ENCODE data around the gene CUL9. TPM values are rescaled to one million over a fixed set of nuclear protein-coding genes. Genes with fewer than 3 reads are reported as not detected.

Gene CUL9
- polyA plus RNA-seq, 1 donor (not counting 4 experiments of a cell fraction or from before 2014, with no cell fraction given) = 21.6 TPM

GRCh38 chr6:43176423-43176786, 5.6 kb upstream of the CUL9 start:
- Histone ChIP-seq H3K27ac (ENCODE audit: control insufficient read depth, insufficient read depth, low read length) (no peak overlapping the region), H3K79me2 (ENCODE audit: control insufficient read depth, insufficient read depth, low read length) (peaks cover 36% of the 10 kb centered on the region), H2AFZ (ENCODE audit: control insufficient read depth, low read length) (no peak overlapping the region), H4K20me1 (ENCODE audit: control insufficient read depth, extremely low read depth, insufficient read depth, low read length) (peaks cover 3% of the 10 kb centered on the region), H3K4me2 (ENCODE audit: control insufficient read depth, extremely low read depth, insufficient read depth, low read depth, low read length) (no peak overlapping the region), H3K4me1 (ENCODE audit: control insufficient read depth, extremely low read depth, insufficient read depth, low read length) (peaks cover 23% of the 10 kb centered on the region), H3K9me3 (ENCODE audit: control insufficient read depth, low read depth, low read length) (no peaks in the 10 kb centered on the region), H3K36me3 (ENCODE audit: control insufficient read depth in 2 of 2, extremely low read depth in 1 of 2, insufficient read depth in 2 of 2, low read length in 2 of 2) (peaks cover 30 to 34% of the 10 kb centered on the region in 2 experiments), H3K9me1 (ENCODE audit: control insufficient read depth, extremely low read depth, insufficient read depth, low read length) (no peaks in the 10 kb centered on the region), H3K27me3 (ENCODE audit: control insufficient read depth, extremely low read depth, insufficient read depth, low read length) (no peaks in the 10 kb centered on the region), H3K9ac (ENCODE audit: control insufficient read depth, extremely low read depth, insufficient read depth, low read length) (no peak overlapping the region), H3K4me3 (ENCODE audit: control insufficient read depth in 2 of 3, extremely low read depth in 1 of 3, insufficient read depth in 2 of 3, low read depth in 1 of 3, low read length in 3 of 3) (no peak overlapping the region)
- no peak for DNase-seq (ENCODE audit: low read depth, low spot score)
- dilution Hi-C loops (cut with MboI; ENCODE audit: extremely low pct_ligation_motif_present, low sequenced_read_pairs) = no loop called here
- FAIRE-seq = no peak
- TF ChIP-seq CTCF (optimal IDR thresholded peaks at IDR 0.05 in 1 of 3, IDR thresholded peaks at IDR 0.05 in 1 of 3, conservative IDR thresholded peaks at IDR 0.05 in 1 of 3; ENCODE audit: extremely low read depth in 1 of 3, insufficient read depth in 2 of 3, low read length in 3 of 3) (no peak), EZH2 (IDR thresholded peaks at IDR 0.05; ENCODE audit: low read length) (no peak)

- dilution Hi-C loops (cut with MboI; ENCODE audit: extremely low pct_ligation_motif_present, low sequenced_read_pairs) = no loop called here
- Histone ChIP-seq H4K20me1 (ENCODE audit: control insufficient read depth, extremely low read depth, insufficient read depth, low read length) (no peaks in the 10 kb centered on the region), H3K79me2 (ENCODE audit: control insufficient read depth, insufficient read depth, low read length) (peaks cover 23% of the 10 kb centered on the region), H3K4me1 (ENCODE audit: control insufficient read depth, extremely low read depth, insufficient read depth, low read length) (peaks cover 32% of the 10 kb centered on the region), H3K4me3 (ENCODE audit: control insufficient read depth in 2 of 3, extremely low read depth in 1 of 3, insufficient read depth in 2 of 3, low read depth in 1 of 3, low read length in 3 of 3) (no peak overlapping the region), H3K9ac (ENCODE audit: control insufficient read depth, extremely low read depth, insufficient read depth, low read length) (no peak overlapping the region), H3K9me1 (ENCODE audit: control insufficient read depth, extremely low read depth, insufficient read depth, low read length) (no peaks in the 10 kb centered on the region), H3K36me3 (ENCODE audit: control insufficient read depth in 2 of 2, extremely low read depth in 1 of 2, insufficient read depth in 2 of 2, low read length in 2 of 2) (peaks cover 30 to 34% of the 10 kb centered on the region in 2 experiments), H3K27ac (ENCODE audit: control insufficient read depth, insufficient read depth, low read length) (no peak overlapping the region), H3K4me2 (ENCODE audit: control insufficient read depth, extremely low read depth, insufficient read depth, low read depth, low read length) (no peak overlapping the region), H3K9me3 (ENCODE audit: control insufficient read depth, low read depth, low read length) (no peaks in the 10 kb centered on the region), H2AFZ (ENCODE audit: control insufficient read depth, low read length) (no peak overlapping the region), H3K27me3 (ENCODE audit: control insufficient read depth, extremely low read depth, insufficient read depth, low read length) (no peaks in the 10 kb centered on the region)
- DNase-seq (ENCODE audit: low read depth, low spot score) = no peak
- TF ChIP-seq CTCF (optimal IDR thresholded peaks at IDR 0.05 in 1 of 3, IDR thresholded peaks at IDR 0.05 in 1 of 3, conservative IDR thresholded peaks at IDR 0.05 in 1 of 3; ENCODE audit: extremely low read depth in 1 of 3, insufficient read depth in 2 of 3, low read length in 3 of 3) (no peak), EZH2 (IDR thresholded peaks at IDR 0.05; ENCODE audit: low read length) (no peak)
- FAIRE-seq = no peak
Measured at GRCh38 chr6:43178150-43178549, 3.8 kb upstream of the CUL9 start.
